HG03342 (cell line): ENCODE data around the gene CFAP47.
"Not testable (repeated sequence)": the region's sequence is repeated elsewhere in the genome, so short reads cannot be mapped to it uniquely, and the experiment has no call there.

ENCODE experiments used
- ATAC-seq: cut with Tn5 transposase; IDR thresholded peaks from one replicate; pipeline ENCODE4 v1.9.1; 2021; ENCODE audit warnings: mild to moderate bottlenecking, moderate library complexity; ENCODE audit not compliant: unreplicated experiment

CFAP47 gene

DNA sequence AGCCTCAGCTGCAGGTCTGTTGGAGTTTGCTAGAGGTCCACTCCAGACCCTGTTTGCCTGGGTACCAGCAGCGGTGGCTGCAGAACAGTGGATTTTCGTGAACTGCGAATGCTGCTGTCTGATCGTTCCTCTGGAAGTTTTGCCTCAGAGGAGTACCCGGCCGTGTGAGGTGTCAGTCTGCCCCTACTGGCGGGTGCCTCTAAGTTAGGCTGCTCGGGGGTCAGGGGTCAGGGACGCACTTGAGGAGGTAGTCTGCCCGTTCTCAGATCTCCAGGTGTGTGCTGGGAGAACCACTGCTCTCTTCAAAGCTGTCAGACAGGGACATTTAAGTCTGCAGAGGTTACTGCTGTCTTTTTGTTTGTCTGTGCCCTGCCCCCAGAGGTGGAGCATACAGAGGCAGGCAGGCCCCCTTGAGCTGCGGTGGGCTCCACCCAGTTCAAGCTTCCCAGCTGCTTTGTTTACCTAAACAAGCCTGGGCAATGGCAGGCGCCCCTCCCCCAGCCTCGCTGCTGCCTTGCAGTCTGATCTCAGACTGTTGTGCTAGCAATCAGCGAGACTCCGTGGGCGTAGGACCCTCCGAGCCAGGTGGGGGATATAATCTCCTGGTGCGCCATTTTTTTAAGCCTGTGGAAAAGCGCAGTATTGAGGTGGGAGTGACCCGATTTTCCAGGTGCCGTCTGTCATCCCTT lies 315.4 kb downstream of the CFAP47 start:
- ATAC-seq = not testable (repeated sequence)

DNA sequence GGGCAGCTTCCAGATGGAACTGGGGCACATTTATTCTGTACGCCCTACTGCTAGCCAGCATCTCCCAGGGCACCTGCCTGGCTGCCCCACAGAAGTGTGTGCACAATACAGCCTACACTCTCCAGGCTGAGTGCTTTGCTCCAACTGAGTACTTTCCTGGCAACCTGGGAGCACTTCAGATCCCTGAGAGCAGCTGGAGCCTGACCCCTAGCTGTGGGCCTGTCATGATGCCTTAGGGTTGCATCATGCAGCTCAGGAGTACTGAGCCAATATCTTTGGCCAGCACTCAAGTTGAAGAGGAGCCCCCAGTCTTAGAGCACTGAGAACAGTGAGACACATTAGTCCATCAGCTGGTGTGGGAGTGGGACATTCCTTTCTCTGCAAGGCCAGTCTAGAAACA lies 321.9 kb downstream of the CFAP47 start:
- no peak for ATAC-seq

DNA sequence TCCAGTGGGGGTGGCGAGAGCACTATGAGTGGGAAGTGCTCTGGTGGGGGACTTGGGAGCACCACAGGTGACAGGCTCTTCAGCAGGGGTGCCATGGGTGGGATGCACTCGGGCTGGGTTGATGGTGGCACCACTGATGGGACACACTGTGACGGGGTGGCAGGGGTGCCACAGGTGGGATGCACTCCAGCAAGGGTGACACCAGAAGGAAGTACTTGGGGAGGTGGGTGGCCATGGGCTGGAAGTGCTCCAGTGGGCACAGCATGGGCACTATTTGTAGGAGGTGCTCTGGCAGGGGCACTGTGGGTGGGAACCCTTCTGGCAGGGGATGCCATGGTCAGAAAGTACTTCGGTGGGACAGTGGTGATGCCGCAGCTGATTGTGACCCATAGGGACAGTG lies 346.6 kb downstream of the CFAP47 start:
- ATAC-seq = no peak

DNA sequence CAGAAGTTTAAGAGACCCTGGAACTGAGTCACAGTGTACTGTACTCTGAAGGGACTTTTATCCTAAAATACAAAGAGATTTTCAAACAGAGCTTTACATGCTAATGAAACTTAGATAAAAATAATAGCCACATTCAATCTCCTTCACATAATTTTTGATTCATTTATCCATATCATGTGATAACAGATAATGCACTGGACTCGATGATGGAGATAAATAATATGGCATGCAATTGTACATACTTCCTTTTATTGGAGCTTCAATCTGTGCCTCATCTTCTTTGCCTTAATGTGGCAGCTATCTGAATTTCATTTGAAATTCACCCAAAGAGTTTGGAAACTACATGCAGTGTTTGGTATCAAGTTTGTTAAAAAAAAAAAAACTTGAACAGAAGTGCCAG lies 390.6 kb downstream of the CFAP47 start:
- no peak for ATAC-seq

DNA sequence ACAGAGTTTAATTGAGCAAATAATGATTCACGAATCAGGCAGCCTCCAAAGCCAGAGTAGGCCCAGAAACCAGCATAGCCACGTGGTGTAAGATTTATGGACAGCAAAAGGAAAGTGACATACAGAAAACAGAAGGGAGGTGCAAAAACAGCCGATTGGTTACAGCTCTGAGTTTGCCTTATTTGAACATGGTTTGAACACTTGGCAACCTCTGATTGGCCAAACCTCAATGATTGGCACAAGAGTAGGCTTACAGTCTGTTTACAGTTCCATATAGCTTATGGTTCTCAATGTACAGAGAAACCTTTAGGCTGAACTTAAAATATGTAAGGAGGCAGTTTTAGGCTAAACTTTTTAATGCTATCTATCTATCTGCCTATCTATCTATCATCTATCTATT lies 394.8 kb downstream of the CFAP47 start:
- ATAC-seq = no peak

DNA sequence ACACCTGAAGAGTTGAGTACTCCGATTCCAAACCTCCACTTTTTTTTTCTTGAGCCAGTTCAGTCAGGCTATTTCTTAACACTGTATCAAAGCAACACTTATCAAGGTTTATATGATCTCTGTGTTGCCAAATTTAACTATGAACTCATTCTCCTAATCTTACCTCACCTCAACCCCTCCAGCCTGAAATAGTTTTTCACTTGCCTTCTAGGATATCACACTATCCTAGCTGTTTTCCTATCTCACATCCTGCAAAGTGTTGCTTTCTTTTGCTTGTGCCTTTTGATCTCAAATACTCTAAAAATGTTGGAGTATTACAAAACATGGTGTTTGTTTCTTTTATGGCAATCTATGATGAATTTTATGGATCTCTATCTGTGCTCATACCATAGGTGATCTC lies 415.0 kb downstream of the CFAP47 start:
- ATAC-seq = no peak

DNA sequence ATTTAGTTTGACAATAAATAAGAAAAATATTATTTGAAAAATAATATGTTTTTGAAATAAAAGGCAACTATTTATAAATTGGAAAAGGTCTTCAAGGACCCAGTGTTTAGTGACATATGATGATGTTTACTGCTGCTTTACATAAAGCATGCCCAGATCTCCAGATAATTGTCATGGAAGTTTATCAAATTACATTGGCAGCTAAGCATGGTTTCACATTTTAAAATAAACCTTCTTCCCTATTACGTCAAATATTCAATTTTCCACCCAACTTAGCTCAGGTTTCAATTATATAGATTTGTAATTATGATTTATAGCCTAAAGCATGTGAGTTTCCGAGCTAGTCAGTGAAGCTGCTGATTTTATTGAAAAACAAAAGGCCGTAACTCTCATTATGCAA lies 417.2 kb downstream of the CFAP47 start:
- ATAC-seq = no peak

DNA sequence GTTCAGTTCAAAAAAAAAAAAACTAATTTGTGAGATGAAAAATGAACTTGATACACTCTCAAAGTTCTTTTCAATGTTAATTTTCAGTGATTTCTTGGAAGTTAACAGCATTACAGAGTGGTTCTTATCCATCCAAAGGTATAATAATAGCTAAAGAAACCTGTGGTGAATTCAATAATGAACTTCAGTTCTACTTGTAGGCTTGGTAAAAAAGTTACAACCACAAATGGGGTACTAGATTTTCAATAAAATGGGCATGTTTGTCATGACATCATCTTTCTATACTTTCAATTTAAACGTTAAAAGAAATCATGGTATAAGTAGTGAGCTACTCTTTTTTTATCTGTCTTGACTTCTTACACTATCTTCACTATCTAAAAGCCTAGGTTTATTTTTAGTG lies 424.8 kb downstream of the CFAP47 start:
- ATAC-seq = no peak

DNA sequence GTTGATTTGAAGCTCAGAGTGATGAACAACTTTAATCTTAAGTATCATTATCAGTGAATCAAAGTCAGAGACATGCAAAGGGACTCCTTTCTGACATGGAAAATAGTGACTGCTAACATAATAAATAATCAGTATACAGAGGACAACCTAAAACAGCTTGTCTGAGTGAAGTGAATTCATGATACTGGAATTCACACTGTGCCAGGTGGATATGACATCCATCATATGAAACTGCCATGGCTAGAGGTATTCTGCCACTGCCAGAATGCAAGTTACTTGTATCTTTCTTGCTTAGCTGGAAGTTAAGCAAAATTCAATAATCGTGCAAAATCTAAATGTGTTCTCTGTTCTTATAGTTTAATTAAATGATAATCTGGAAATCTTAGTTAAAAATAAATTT lies 429.0 kb downstream of the CFAP47 start:
- ATAC-seq = no peak

DNA sequence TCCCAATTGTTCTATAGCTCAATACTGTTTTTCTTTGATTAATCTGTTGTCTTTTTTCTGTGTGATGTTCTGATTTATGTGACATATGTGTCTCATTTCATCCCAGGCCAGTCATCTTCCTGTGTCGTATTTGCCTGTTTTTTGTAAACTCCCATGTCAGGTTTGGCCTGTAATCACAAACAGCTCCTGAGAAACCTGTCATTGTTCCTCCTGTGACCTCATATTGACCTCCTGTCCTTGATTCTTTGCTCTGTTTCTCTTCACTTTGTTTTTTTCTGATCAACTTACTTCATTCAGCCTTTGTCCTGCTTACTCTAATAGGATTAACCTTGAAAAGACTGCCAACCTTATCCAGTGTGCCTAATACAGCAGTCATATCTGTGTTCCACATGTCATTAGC lies 438.3 kb downstream of the CFAP47 start:
- no peak for ATAC-seq

DNA sequence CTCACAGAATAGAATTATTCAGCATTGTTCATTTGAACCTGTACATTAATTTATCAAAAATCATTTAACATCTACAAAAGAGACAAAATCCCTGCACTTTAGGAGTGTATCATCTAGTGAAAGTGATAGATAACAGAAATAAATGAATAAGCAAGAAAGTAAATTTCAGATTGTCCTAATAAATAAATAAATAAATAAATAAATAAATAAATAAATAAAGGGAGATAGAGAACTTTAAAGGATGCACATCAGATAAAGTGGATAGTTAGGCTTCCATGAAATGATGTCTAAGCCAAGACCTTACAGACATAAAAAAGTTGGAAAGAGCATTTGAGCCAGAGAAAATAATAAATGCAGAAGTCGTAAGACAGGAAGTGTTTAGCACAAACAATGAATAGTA lies 444.7 kb downstream of the CFAP47 start:
- ATAC-seq = no peak

DNA sequence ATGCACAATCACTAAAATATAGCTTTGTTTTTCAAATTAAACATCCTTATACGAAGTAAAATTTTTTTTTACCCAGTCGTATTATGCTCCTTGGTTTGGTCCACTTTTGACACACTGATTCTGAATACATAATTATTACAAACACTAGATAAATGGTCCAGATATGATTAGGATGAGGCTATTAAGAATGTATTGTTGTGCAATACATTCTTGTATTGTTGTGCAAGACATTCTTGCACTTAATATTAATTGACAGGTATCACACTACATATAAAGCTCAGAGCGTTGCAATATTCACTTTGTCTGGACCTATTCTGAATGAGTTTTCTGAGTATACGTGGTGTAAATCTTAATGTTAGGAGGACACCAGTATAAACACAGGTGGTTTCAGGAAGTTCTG lies 464.0 kb downstream of the CFAP47 start:
- no peak for ATAC-seq

DNA sequence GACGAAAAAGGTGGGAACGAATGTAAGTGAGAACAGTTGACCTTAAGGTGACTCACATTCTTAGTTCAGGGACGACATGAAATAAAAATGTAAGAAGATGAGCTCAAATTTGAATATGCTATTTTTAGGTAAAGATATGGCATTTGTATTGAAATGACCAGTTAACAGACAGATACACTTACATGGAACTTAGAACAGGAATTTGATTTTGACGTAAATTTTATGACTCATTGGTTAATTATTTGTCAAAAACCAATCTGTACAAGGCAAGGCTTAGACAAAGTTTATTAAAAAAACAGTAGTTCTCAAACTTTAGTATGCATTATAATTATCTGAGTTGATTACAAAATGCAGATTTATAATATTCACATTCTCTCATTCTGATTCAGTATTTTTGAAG lies 469.4 kb downstream of the CFAP47 start:
- no peak for ATAC-seq

DNA sequence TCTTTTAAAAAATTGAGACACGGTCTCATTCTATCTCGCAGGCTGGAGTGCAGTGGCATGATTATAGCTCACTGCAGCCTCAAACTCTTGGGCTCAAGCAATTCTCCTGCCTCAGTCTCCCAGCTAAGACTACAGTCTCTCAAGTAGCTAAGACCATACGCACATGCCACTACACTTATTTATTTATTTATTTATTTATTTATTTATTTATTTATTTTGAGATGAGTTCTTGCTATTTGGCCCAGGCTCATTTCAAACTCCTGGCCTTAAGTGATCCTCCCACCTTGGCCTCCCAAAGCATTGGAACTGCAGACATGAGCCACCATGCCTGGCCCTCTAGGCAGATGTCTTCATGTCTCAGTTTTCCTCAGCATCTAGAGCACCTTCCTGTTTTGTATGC lies 482.2 kb downstream of the CFAP47 start:
- no peak for ATAC-seq

DNA sequence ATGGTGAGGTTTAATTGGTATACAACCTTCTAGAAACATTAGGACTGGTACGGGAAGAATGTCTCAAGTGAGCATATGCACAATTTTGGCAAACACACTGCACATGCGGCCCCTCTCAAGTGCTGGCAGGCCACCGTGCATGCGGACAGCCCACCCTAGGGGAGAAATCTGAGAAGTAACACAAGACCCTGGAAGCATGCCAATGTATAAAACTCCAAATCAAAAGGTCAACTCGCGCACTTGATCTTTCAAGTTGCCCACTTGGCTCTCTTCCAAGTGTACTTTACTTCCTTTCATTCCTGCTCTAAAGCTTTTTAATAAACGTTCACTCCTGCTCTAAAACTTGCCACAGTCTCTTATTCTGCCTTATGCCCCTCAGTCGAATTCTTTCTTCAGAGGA lies 488.3 kb downstream of the CFAP47 start:
- no peak for ATAC-seq

DNA sequence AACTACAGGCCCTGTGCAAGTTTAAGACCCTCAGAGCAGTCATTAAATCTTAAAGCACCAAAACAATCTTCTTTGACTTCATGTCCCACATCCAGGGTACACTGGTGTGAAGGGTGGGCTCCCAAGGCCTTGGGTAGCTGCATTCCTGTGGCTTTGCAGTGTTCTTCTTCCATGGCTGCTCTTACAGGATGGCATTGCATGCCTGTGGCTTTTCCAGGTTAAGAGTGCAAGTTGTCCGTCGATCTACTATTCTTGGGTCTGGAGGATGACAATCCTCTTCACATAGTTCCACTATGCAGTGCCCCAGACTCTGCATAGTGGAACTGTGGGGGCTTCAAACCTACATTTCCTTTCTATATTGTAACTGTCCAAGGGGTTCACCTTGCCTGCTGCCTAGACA lies 494.5 kb downstream of the CFAP47 start:
- ATAC-seq = no peak

DNA sequence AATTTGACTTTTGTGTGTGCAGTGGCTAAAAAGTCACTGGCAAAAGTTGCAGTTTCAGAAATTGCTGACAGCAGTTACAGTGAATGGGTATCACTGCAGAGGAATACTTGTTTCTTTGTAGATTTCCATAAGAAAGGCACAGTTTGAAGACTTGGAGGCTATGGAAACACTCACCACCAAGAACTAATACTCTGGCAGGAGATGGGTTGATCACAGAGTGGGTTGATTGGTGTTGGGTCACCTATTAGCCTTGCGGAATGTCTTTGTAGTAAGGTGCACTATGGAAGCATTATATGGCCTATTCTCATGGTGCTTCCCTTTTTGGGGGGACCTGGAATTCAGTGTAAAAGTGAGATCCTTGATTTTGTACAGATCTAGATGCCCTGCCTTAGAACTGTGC lies 502.8 kb downstream of the CFAP47 start:
- no peak for ATAC-seq

DNA sequence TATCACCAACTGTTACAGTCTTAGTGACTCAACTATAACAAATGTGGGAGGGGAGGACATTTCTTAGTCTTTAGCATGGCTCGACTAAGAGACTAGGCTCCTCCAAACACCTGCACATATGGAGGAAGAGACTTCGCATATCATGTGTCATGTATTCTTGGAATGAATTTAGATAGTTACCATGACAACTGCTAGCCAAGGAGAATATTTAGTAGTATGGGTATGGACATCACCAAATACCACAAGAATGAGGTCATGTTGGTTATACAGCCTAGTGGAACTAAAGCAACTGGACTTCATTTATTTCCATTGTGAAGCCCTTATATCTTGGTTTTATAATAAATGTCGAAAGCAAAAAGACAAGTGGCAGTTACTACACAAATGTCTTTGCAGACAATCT lies 512.3 kb downstream of the CFAP47 start:
- no peak for ATAC-seq

DNA sequence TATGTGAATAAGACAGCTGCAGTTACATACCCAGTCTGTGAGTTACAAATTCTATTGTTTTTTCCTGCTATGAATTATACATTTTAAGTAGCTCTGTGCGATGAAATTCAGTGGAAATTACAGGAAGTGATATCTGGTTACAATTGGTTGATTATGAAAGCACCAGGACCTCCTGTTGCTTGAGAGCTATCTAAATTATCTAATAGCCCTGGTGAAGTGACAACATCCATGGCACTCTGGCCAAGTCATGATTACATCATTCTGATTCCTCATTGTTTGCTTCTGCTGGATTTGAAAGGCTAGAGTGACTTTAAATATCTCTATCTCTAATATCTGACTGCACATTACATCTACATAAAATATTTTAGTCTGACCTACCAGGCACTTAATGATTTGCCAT lies 515.0 kb downstream of the CFAP47 start:
- ATAC-seq = no peak
